ENCODE data around the gene C1QTNF8. TPM values are rescaled to one million over a fixed set of nuclear protein-coding genes. Genes with fewer than 3 reads are reported as not detected.

Gene C1QTNF8
- total RNA-seq, 2 donors from 2014 or later: 4.3 to 7.0 TPM

- Histone ChIP-seq H3K27ac (peak overlapping the region in 1 of 2 donors; percentile 88), H3K9me3 (no peaks in the 10 kb centered on the region), H3K4me3 (no peak overlapping the region), H3K36me3 (no peaks in the 10 kb centered on the region), H3K27me3 (replicated peaks; ENCODE audit: insufficient read depth) (no peaks in the 10 kb centered on the region), H3K4me1 (ENCODE audit: control insufficient read depth in 1 of 2, low read depth in 2 of 2) (peaks cover 31 to 70% of the 10 kb centered on the region in 2 donors)
- DNase-seq (ENCODE audit: low spot score) (no peak), ATAC-seq (ENCODE audit: insufficient number of reproducible peaks, low FRiP score, low read depth) (no peak)
- TF ChIP-seq CTCF (IDR thresholded peaks at IDR 0.05): no peak
Observed at GRCh38 chr16:1091992-1092552, 4.0 kb downstream of the C1QTNF8 start.

GRCh38 chr16:1090620-1091587 is 5.1 kb downstream of the C1QTNF8 start:
- H3K9me3 ChIP-seq: no peaks in the 10 kb centered on the region
- DNase-seq (ENCODE audit: low spot score): no peak
- H3K4me3 ChIP-seq: peak overlapping the region; percentile 70
- peaks cover 23 to 59% of the 10 kb centered on the region in 2 donors for H3K4me1 ChIP-seq (ENCODE audit: control insufficient read depth in 1 of 2, low read depth in 2 of 2)
- no peak for ATAC-seq (ENCODE audit: insufficient number of reproducible peaks, low FRiP score, low read depth)
- H3K36me3 ChIP-seq: no peaks in the 10 kb centered on the region
- no peaks in the 10 kb centered on the region for H3K27me3 ChIP-seq (replicated peaks; ENCODE audit: insufficient read depth)
- H3K27ac ChIP-seq: peak overlapping the region; percentile 61 to 88
- TF ChIP-seq CTCF (IDR thresholded peaks at IDR 0.05): no peak

- peak; percentile 29 for DNase-seq (ENCODE audit: low spot score)
- Histone ChIP-seq H3K4me3 (peak overlapping the region; percentile 70), H3K27ac (peak overlapping the region; percentile 61 to 88)
Observed at GRCh38 chr16:1089822-1090619, 6.0 kb downstream of the C1QTNF8 start.

GRCh38 chr16:1089439-1089821 is 6.6 kb downstream of the C1QTNF8 start:
- H3K36me3 ChIP-seq: no peaks in the 10 kb centered on the region
- peak overlapping the region; percentile 61 to 88 for H3K27ac ChIP-seq
- H3K27me3 ChIP-seq (replicated peaks; ENCODE audit: insufficient read depth): no peaks in the 10 kb centered on the region
- H3K4me1 ChIP-seq (ENCODE audit: control insufficient read depth in 1 of 2, low read depth in 2 of 2): peaks cover 14 to 44% of the 10 kb centered on the region in 2 donors
- H3K9me3 ChIP-seq: peaks cover 10% of the 10 kb centered on the region
- ATAC-seq (ENCODE audit: insufficient number of reproducible peaks, low FRiP score, low read depth) (peak; percentile 22), DNase-seq (ENCODE audit: low spot score) (no peak)
- no peak for TF ChIP-seq CTCF (IDR thresholded peaks at IDR 0.05)
- peak overlapping the region; percentile 70 for H3K4me3 ChIP-seq

More at GRCh38 chr16:1089822-1090619, 6.0 kb downstream of the C1QTNF8 start:
- TF ChIP-seq CTCF (IDR thresholded peaks at IDR 0.05): peak; percentile 28
- H3K27me3 ChIP-seq (replicated peaks; ENCODE audit: insufficient read depth): no peaks in the 10 kb centered on the region
- peaks cover 14 to 50% of the 10 kb centered on the region in 2 donors for H3K4me1 ChIP-seq (ENCODE audit: control insufficient read depth in 1 of 2, low read depth in 2 of 2)
- ATAC-seq (ENCODE audit: insufficient number of reproducible peaks, low FRiP score, low read depth): peak; percentile 52
- H3K36me3 ChIP-seq: no peaks in the 10 kb centered on the region
- H3K9me3 ChIP-seq: peaks cover 4% of the 10 kb centered on the region

Data from thoracic aorta (tissue), 2 donors.